Adipocyte (in vitro differentiated cells): Measurements from ENCODE around the gene AMIGO2.

Source experiments
- DNase-seq: peaks from one replicate; pipeline ENCODE4 v3.0.0-alpha.2; 2015; ENCODE audit warnings: low read depth
- H3K27me3 ChIP-seq: replicated peaks from 2 replicates; pipeline ENCODE4 v1.7.0; 2013; ENCODE audit warnings: mild to moderate bottlenecking, low read length, moderate library complexity; ENCODE audit not compliant: control insufficient read depth, insufficient read depth
- H3K36me3 ChIP-seq: 2 replicates; pipeline ENCODE4 v1.7.0; 2013; ENCODE audit warnings: low read length, mild to moderate bottlenecking, moderate library complexity; ENCODE audit not compliant: control insufficient read depth, insufficient read depth, severe bottlenecking
- H3K4me1 ChIP-seq: 2 replicates; pipeline ENCODE4 v1.7.0; 2013; ENCODE audit warnings: mild to moderate bottlenecking, low read length, moderate library complexity; ENCODE audit not compliant: control insufficient read depth, insufficient read depth
- H3K4me3 ChIP-seq: 2 replicates; pipeline ENCODE4 v1.7.0; 2013; ENCODE audit warnings: mild to moderate bottlenecking, low read length, moderate library complexity
- H3K9ac ChIP-seq: 2 replicates; pipeline ENCODE4 v1.7.0; 2013; ENCODE audit warnings: mild to moderate bottlenecking, low read length, moderate library complexity
- H3K9me3 ChIP-seq: 2 replicates; pipeline ENCODE4 v1.7.0; 2013; ENCODE audit warnings: mild to moderate bottlenecking, low read length, moderate library complexity; ENCODE audit not compliant: control insufficient read depth

AMIGO2 gene

DNA sequence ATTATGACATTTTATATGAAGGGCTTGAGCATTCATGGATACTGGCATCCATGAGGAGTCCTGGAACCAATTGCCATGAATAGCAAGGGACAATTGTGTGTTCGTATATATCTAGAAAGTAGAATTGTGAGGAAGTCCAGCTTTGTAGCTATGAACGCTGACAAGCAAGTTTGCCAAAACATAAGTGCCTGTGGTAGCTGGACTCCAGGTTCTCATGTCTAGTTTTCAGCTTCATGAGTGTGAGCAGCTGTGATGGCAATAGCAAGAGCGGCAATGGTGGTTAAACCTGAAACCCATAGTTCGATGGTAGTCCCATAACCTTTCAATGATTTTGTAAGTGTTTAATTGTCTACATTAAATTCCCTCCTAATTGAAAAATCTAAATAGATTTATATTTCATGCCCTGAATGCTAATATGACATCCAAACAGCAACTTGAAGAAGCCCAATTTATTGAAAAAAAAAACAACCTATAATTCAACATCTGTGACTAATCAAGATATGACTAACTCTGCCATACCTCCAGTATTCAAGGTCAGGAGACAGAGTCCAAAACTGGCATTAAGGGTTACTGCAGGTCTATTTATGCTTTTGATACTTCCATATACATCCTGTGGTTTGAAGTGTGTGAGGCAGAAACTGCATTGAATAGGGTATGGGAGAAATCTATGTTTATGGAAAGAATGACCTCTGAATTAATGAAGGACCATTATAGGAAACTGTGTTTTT lies 50.6 kb downstream of the AMIGO2 start:
- Histone ChIP-seq H3K9me3 (no peaks in the 10 kb centered on the region), H3K36me3 (no peaks in the 10 kb centered on the region)

DNA sequence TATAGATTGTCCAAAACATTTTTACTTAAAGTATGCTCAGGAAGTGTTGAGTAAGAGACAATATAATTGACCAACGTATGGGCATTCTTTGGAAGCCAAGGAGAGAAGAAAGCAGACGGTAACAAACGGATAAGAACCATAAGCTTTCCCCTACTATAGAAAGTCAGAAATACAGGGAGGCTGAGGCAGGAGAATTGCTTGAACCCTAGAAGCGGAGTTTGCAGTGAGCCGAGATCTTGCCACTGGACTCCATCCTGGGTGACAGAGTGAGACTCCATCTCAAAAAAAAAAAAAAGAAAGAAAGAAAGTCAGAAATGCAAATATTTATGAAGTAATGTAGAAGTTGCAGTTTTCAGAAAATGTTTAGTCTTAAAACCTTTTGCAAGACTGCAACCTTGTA lies 51.6 kb downstream of the AMIGO2 start:
- no peaks in the 10 kb centered on the region for H3K36me3 ChIP-seq
- no peak overlapping the region for H3K4me3 ChIP-seq
- no peaks in the 10 kb centered on the region for H3K27me3 ChIP-seq
- DNase-seq, result no peak
- peaks cover 7% of the 10 kb centered on the region for H3K4me1 ChIP-seq
- H3K9me3 ChIP-seq, result no peaks in the 10 kb centered on the region
- no peak overlapping the region for H3K9ac ChIP-seq

More for the DNA sequence above, 50.6 kb downstream of the AMIGO2 start:
- Histone ChIP-seq H3K4me3 (no peak overlapping the region), H3K4me1 (peaks cover 10% of the 10 kb centered on the region), H3K9ac (no peak overlapping the region), H3K27me3 (no peaks in the 10 kb centered on the region)
- DNase-seq, result no peak
